K562 (cell line): Measurements from ENCODE around the gene SYK.

ENCODE experiments used
- ZBTB33 ChIP-seq: sonication (generic); formaldehyde crosslinking; IDR thresholded peaks from 2 replicates; pipeline ENCODE4 v1.8.1; 2023; ENCODE audit warnings: mild to moderate bottlenecking, missing genetic modification reagents
- TF ChIP-seq, protein P1 (sequence below): sonication (generic); formaldehyde crosslinking; IDR thresholded peaks from 2 replicates; pipeline ENCODE4 v1.8.0; 2022; ENCODE audit warnings: mild to moderate bottlenecking, missing genetic modification reagents, borderline replicate concordance

- TF ChIP-seq ZBTB33 (CRISPR knock-in tag) = no peak
- TF ChIP-seq, protein P1, sequence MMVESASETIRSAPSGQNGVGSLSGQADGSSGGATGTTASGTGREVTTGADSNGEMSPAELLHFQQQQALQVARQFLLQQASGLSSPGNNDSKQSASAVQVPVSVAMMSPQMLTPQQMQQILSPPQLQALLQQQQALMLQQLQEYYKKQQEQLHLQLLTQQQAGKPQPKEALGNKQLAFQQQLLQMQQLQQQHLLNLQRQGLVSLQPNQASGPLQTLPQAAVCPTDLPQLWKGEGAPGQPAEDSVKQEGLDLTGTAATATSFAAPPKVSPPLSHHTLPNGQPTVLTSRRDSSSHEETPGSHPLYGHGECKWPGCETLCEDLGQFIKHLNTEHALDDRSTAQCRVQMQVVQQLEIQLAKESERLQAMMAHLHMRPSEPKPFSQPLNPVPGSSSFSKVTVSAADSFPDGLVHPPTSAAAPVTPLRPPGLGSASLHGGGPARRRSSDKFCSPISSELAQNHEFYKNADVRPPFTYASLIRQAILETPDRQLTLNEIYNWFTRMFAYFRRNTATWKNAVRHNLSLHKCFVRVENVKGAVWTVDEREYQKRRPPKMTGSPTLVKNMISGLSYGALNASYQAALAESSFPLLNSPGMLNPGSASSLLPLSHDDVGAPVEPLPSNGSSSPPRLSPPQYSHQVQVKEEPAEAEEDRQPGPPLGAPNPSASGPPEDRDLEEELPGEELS (CRISPR knock-in tag) = no peak
Observed at GRCh38 chr9:90909225-90909624, 107.6 kb downstream of the SYK start.
